ENCODE measurements around the gene SELENOV. TPM values are rescaled to one million over a fixed set of nuclear protein-coding genes. Genes with fewer than 3 reads are reported as not detected.
A peak's percentile ranks its signal among the peaks of the same experiment; 100 is the strongest.

The SELENOV gene
- total RNA-seq, 4 donors from 2014 or later = 2.5 to 4.4 (median 3.3) TPM

DNA sequence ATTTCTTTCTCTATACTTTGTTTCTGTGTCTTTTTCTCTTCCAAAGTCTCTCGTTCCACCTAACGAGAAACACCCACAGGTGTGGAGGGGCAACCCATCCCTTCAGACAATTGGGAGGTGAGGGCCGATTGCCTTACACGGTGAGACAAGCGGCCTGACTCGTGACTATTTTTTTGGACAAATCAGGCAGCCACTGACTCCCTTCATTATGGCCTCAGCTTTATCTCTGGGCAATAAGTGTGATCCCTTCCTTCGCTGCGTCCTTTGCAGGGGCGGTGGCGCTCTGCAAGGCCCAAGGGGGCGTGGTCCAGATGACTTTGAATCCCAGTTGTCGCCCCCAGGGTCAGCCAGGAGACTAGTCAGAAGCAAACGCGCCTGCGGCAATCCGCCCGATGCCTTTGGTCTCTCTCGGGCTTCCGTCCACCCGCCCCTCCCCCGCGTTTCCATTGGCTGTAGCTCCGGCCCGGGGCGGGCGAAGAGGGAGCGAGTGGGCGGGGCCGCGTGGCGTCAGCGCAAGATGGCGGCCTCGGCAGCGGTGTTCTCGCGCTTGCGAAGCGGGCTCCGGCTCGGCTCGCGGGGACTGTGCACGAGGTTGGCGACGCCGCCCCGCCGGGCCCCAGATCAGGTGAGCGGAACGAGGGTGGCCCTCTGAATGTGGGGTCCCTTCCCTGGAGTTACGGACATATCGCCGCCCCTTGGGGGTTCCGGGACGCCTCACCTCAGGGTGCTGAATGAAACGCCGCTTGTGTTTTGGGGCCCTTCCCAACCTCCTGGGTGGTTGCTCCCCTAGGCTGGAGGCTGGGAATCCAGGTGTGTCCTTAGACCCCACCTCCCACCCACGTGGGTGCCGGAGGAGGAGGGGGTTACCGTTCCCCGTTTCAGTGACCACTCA lies 34.4 kb upstream of the SELENOV start, which contains the start of gene TIMM50:
TIMM50 (plus strand) TSS at position 502 of the 892 bp plus-strand sequence; CDS start at position 518, 16 bp downstream.
- WGBS, 2 donors = 1 to 6% methylated on average over 10 to 20 of the region's 62 CpGs
- H3K36me3 ChIP-seq = peaks cover 10 to 14% of the 10 kb centered on the region in 2 donors
- H3K4me1 ChIP-seq = peaks cover 17 to 20% of the 10 kb centered on the region in 2 donors
- no peaks in the 10 kb centered on the region for H3K9me3 ChIP-seq
- H3K27ac ChIP-seq = peak within 1 kb of the TSS; percentile 65 to 94 (median 80)
- peak within 1 kb of the TSS; percentile 79 to 86 (median 81) for H3K4me3 ChIP-seq (replicated peaks in 1 of 3)
- intact Hi-C loops (cut with DNase I) = no loop called here
- peak; percentile 98 for DNase-seq
- no peaks in the 10 kb centered on the region for H3K27me3 ChIP-seq
- TF ChIP-seq, protein P1, sequence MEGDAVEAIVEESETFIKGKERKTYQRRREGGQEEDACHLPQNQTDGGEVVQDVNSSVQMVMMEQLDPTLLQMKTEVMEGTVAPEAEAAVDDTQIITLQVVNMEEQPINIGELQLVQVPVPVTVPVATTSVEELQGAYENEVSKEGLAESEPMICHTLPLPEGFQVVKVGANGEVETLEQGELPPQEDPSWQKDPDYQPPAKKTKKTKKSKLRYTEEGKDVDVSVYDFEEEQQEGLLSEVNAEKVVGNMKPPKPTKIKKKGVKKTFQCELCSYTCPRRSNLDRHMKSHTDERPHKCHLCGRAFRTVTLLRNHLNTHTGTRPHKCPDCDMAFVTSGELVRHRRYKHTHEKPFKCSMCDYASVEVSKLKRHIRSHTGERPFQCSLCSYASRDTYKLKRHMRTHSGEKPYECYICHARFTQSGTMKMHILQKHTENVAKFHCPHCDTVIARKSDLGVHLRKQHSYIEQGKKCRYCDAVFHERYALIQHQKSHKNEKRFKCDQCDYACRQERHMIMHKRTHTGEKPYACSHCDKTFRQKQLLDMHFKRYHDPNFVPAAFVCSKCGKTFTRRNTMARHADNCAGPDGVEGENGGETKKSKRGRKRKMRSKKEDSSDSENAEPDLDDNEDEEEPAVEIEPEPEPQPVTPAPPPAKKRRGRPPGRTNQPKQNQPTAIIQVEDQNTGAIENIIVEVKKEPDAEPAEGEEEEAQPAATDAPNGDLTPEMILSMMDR (IDR thresholded peaks at IDR 0.05) = no peak
- TF ChIP-seq POLR2A (IDR thresholded peaks at IDR 0.05) = peak in 1 of 2 donors; percentile 79

DNA sequence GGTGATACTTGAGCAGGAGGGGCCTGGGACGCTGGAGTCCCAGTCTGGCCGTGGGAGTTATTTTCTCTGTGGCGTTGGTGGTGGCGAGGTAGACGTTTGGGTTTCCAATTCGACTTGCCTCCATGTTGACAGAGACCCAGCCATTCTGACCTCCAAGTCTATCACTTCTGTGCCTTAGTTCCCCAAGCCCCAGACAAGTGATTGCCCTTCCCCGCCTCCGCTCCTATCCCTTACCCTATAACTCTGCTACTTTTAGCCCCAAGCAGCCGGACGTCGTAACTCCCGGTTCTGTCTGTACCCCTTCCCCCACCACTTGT lies 33.8 kb upstream of the SELENOV start:
- WGBS, 2 donors = 0 to 1% methylated on average over 12 of the region's 12 CpGs
- H3K27me3 ChIP-seq = no peaks in the 10 kb centered on the region
- TF ChIP-seq POLR2A (IDR thresholded peaks at IDR 0.05) = no peak
- TF ChIP-seq, protein P1 (IDR thresholded peaks at IDR 0.05) = no peak
- no peak for DNase-seq
- no peaks in the 10 kb centered on the region for H3K9me3 ChIP-seq
- H3K4me3 ChIP-seq (replicated peaks in 1 of 3) = peak overlapping the region; percentile 79 to 86 (median 81)
- intact Hi-C loops (cut with DNase I) = no loop called here
- peaks cover 14 to 15% of the 10 kb centered on the region in 2 donors for H3K36me3 ChIP-seq
- H3K27ac ChIP-seq = peak overlapping the region in 2 of 3 donors; percentile 80 to 94
- H3K4me1 ChIP-seq = peaks cover 17 to 20% of the 10 kb centered on the region in 2 donors

DNA sequence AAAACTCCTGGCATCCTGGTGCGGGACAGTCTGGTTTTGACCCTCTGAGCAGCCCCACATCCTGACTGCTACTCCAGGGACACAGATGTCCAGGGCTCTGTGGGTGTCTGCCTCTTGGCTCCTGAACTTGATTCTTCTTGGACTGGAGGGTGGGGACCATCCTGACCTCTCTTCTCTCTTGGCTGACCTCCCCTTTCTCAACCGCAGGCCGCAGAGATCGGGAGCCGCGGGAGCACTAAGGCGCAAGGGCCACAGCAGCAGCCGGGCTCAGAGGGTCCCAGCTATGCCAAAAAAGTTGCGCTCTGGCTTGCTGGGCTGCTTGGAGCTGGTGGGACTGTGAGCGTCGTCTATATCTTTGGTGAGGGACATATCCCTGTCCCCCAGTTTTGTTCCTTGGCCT lies 33.3 kb upstream of the SELENOV start:
- peaks cover 13 to 14% of the 10 kb centered on the region in 2 donors for H3K36me3 ChIP-seq
- 53 to 67% methylated on average over 11 of the region's 11 CpGs for WGBS, 2 donors
- H3K9me3 ChIP-seq = no peaks in the 10 kb centered on the region
- TF ChIP-seq, protein P1 (IDR thresholded peaks at IDR 0.05) = no peak
- no peak for TF ChIP-seq POLR2A (IDR thresholded peaks at IDR 0.05)
- DNase-seq = no peak
- intact Hi-C loops (cut with DNase I) = no loop called here
- H3K4me1 ChIP-seq = peaks cover 17 to 20% of the 10 kb centered on the region in 2 donors
- H3K4me3 ChIP-seq (replicated peaks in 1 of 3) = peak overlapping the region; percentile 79 to 86 (median 81)
- H3K27me3 ChIP-seq = no peaks in the 10 kb centered on the region
- H3K27ac ChIP-seq = no peak overlapping the region

DNA sequence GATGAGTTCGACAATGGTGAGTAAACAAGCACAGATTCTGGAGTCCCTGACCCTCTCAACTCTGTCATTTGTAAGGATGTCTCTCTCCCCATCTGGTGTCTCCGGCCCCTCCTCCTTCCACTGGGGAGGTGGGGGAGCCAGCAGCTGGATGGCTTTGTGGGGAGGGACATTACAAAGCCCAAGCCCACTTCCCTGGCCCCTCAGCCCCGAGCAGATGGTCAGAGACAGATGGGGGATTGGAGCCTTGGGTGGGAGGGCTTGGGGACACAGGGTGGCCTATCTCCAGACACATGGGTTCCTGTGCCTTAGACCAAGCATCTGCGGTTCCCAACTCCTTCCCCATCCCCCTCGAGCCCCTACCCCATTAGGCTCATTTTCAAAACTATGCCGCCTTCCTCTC lies 31.8 kb upstream of the SELENOV start:
- peaks cover 24 to 25% of the 10 kb centered on the region in 2 donors for H3K36me3 ChIP-seq
- 79% methylated on average over 6 of the region's 6 CpGs for WGBS, 2 donors
- no peak for DNase-seq
- no peak overlapping the region for H3K27ac ChIP-seq
- H3K4me1 ChIP-seq = peaks cover 17 to 20% of the 10 kb centered on the region in 2 donors
- TF ChIP-seq, protein P1 (IDR thresholded peaks at IDR 0.05) = no peak
- TF ChIP-seq POLR2A (IDR thresholded peaks at IDR 0.05) = no peak
- no peaks in the 10 kb centered on the region for H3K27me3 ChIP-seq
- no peak overlapping the region for H3K4me3 ChIP-seq (replicated peaks in 1 of 3)
- intact Hi-C loops (cut with DNase I) = no loop called here
- H3K9me3 ChIP-seq = no peaks in the 10 kb centered on the region

DNA sequence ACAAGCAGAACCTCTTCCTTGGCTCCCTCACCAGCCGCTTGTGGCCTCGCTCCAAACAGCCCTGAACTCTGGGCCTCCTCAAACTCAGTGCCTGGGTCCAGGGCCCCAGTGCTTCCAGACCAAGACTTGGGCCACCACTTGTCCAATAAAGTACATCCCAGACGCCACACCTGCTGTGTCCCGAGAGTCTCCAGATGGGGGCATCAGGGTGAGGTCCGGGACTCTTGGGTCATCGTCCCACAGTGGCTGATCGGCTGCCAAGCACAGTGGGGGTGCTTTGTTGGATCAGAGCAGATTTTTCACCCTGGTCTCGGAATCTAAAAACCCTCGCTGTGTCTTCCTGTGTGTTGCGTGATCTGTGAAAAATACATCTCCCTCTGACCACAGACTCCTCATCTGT lies 25.2 kb upstream of the SELENOV start:
- DNase-seq = no peak
- Histone ChIP-seq H3K27me3 (no peaks in the 10 kb centered on the region), H3K27ac (no peak overlapping the region), H3K4me3 (replicated peaks in 1 of 3) (no peak overlapping the region), H3K36me3 (peaks cover 52 to 53% of the 10 kb centered on the region in 2 donors), H3K4me1 (no peaks in the 10 kb centered on the region), H3K9me3 (no peaks in the 10 kb centered on the region)
- TF ChIP-seq POLR2A (IDR thresholded peaks at IDR 0.05) = no peak
- TF ChIP-seq, protein P1 (IDR thresholded peaks at IDR 0.05) = no peak
- WGBS, 2 donors = 92 to 94% methylated on average over 10 of the region's 10 CpGs
- intact Hi-C loops (cut with DNase I) = no loop called here

Measured in thyroid gland (tissue), 4 donors.